Stimulated activated naive CD8-positive, alpha-beta T cell treated with anti-CD3 and anti-CD28 coated beads, Interleukin-15, amount 100 ng/mL, for 72 hours (primary cell): ENCODE data around the gene PALM.
"Not testable (repeated sequence)": the region's sequence is repeated elsewhere in the genome, so short reads cannot be mapped to it uniquely, and the experiment has no call there.

Source experiments
- ATAC-seq: fragments of 150-1000 bp; cut with Tn5 transposase; 2 replicates; pipeline ENCODE4 v1.10.0; 2021; ENCODE audit warnings: mild to moderate bottlenecking, moderate library complexity
- DNase-seq, 2 donors: peaks; one replicate each; pipeline ENCODE4 v3.0.0; 2021 to 2022
- H3K27ac Mint-ChIP-seq, 2 donors: one replicate each; pipeline ENCODE4 v1.8.0; 2022; ENCODE audit warnings: mild to moderate bottlenecking in 2 of 2, mixed read lengths in 2 of 2, moderate library complexity in 2 of 2
- H3K27me3 Mint-ChIP-seq: one replicate; pipeline ENCODE4 v1.8.0; 2022; ENCODE audit warnings: mixed read lengths
- H3K4me1 Mint-ChIP-seq: one replicate; pipeline ENCODE4 v1.8.0; 2022; ENCODE audit warnings: mild to moderate bottlenecking, mixed read lengths
- H3K4me3 Mint-ChIP-seq, 2 donors: one replicate each; pipeline ENCODE4 v1.8.0; 2022; ENCODE audit warnings: mild to moderate bottlenecking in 2 of 2, mixed read lengths in 2 of 2, moderate library complexity in 1 of 2
- H3K9me3 Mint-ChIP-seq, 2 donors: one replicate each; pipeline ENCODE4 v1.8.0; 2022; ENCODE audit warnings: mixed read lengths in 2 of 2

The PALM gene

GRCh38 chr19:718251-718951, 9.7 kb downstream of the PALM start:
- H3K4me3 Mint-ChIP-seq = no peak overlapping the region
- no peak for DNase-seq
- H3K27ac Mint-ChIP-seq = no peak overlapping the region
- ATAC-seq = no peak
- no peaks in the 10 kb centered on the region for H3K4me1 Mint-ChIP-seq
- H3K9me3 Mint-ChIP-seq = peaks cover 7 to 10% of the 10 kb centered on the region in 2 donors
- peaks cover 60% of the 10 kb centered on the region for H3K27me3 Mint-ChIP-seq

GRCh38 chr19:718991-719512, 10.3 kb downstream of the PALM start:
- no peaks in the 10 kb centered on the region for H3K4me1 Mint-ChIP-seq
- no peak for DNase-seq
- H3K4me3 Mint-ChIP-seq = no peak overlapping the region
- peaks cover 66% of the 10 kb centered on the region for H3K27me3 Mint-ChIP-seq
- peaks cover 7 to 10% of the 10 kb centered on the region in 2 donors for H3K9me3 Mint-ChIP-seq
- no peak overlapping the region for H3K27ac Mint-ChIP-seq
- ATAC-seq = no peak

GRCh38 chr19:719636-720344, 11.1 kb downstream of the PALM start:
- no peak overlapping the region for H3K4me3 Mint-ChIP-seq
- no peaks in the 10 kb centered on the region for H3K4me1 Mint-ChIP-seq
- no peak overlapping the region for H3K27ac Mint-ChIP-seq
- peaks cover 7 to 10% of the 10 kb centered on the region in 2 donors for H3K9me3 Mint-ChIP-seq
- H3K27me3 Mint-ChIP-seq = peaks cover 66% of the 10 kb centered on the region
- DNase-seq = no peak
- ATAC-seq = peak; percentile 18

GRCh38 chr19:720345-721160, 11.8 kb downstream of the PALM start:
- no peaks in the 10 kb centered on the region for H3K4me1 Mint-ChIP-seq
- DNase-seq (no peak), ATAC-seq (peak; percentile 48)
- H3K4me3 Mint-ChIP-seq = no peak overlapping the region
- peaks cover 60% of the 10 kb centered on the region for H3K27me3 Mint-ChIP-seq
- H3K9me3 Mint-ChIP-seq = peaks cover 4 to 5% of the 10 kb centered on the region in 2 donors
- no peak overlapping the region for H3K27ac Mint-ChIP-seq

GRCh38 chr19:722553-723101, 13.9 kb downstream of the PALM start:
- H3K9me3 Mint-ChIP-seq = no peaks in the 10 kb centered on the region
- peak; percentile 21 for ATAC-seq
- DNase-seq = no peak

GRCh38 chr19:723247-723646, 14.5 kb downstream of the PALM start:
- no peak overlapping the region for H3K27ac Mint-ChIP-seq
- no peaks in the 10 kb centered on the region for H3K9me3 Mint-ChIP-seq
- H3K27me3 Mint-ChIP-seq = peaks cover 56% of the 10 kb centered on the region
- ATAC-seq (no peak), DNase-seq (no peak)
- H3K4me1 Mint-ChIP-seq = no peaks in the 10 kb centered on the region
- no peak overlapping the region for H3K4me3 Mint-ChIP-seq

More at GRCh38 chr19:722553-723101, 13.9 kb downstream of the PALM start:
- Mint-ChIP-seq H3K27ac (no peak overlapping the region), H3K4me3 (no peak overlapping the region), H3K4me1 (no peaks in the 10 kb centered on the region), H3K27me3 (peaks cover 60% of the 10 kb centered on the region)

- H3K4me1 Mint-ChIP-seq = no peaks in the 10 kb centered on the region
These were observed 15.0 kb downstream of the PALM start for GRCh38 chr19:723714-724113.

GRCh38 chr19:725461-726089, 16.8 kb downstream of the PALM start:
- Mint-ChIP-seq H3K4me3 (no peak overlapping the region), H3K9me3 (no peaks in the 10 kb centered on the region), H3K4me1 (no peaks in the 10 kb centered on the region), H3K27me3 (peaks cover 39% of the 10 kb centered on the region), H3K27ac (no peak overlapping the region)
- ATAC-seq = no peak
- DNase-seq = no peak

More at GRCh38 chr19:723714-724113, 15.0 kb downstream of the PALM start:
- ATAC-seq (no peak), DNase-seq (no peak)
- Mint-ChIP-seq H3K27ac (no peak overlapping the region), H3K4me3 (no peak overlapping the region), H3K27me3 (peaks cover 52% of the 10 kb centered on the region), H3K9me3 (no peaks in the 10 kb centered on the region)

- H3K9me3 Mint-ChIP-seq = no peaks in the 10 kb centered on the region
- peaks cover under 1% of the 10 kb centered on the region for H3K4me1 Mint-ChIP-seq
These were observed 18.5 kb downstream of the PALM start for GRCh38 chr19:726993-727956.

GRCh38 chr19:728011-728410, 19.3 kb downstream of the PALM start:
- Mint-ChIP-seq H3K27me3 (peaks cover 24% of the 10 kb centered on the region), H3K4me3 (no peak overlapping the region), H3K9me3 (no peaks in the 10 kb centered on the region), H3K4me1 (peaks cover 8% of the 10 kb centered on the region), H3K27ac (no peak overlapping the region)
- DNase-seq = no peak
- ATAC-seq = no peak

More at GRCh38 chr19:726993-727956, 18.5 kb downstream of the PALM start:
- DNase-seq (no peak), ATAC-seq (no peak)
- Mint-ChIP-seq H3K27me3 (peaks cover 32% of the 10 kb centered on the region), H3K4me3 (no peak overlapping the region), H3K27ac (no peak overlapping the region)

GRCh38 chr19:729564-729963, 20.8 kb downstream of the PALM start:
- not testable (repeated sequence) for DNase-seq, H3K27ac Mint-ChIP-seq, H3K9me3 Mint-ChIP-seq, H3K4me3 Mint-ChIP-seq, ATAC-seq
- Mint-ChIP-seq H3K27me3 (peaks cover 15% of the 10 kb centered on the region), H3K4me1 (peaks cover 20% of the 10 kb centered on the region)

GRCh38 chr19:729965-730668, 21.4 kb downstream of the PALM start:
- H3K9me3 Mint-ChIP-seq = no peaks in the 10 kb centered on the region
- peaks cover 20% of the 10 kb centered on the region for H3K4me1 Mint-ChIP-seq
- ATAC-seq (no peak), DNase-seq (no peak)
- peak overlapping the region in 1 of 2 donors; percentile 19 for H3K27ac Mint-ChIP-seq
- H3K27me3 Mint-ChIP-seq = peaks cover 15% of the 10 kb centered on the region
- no peak overlapping the region for H3K4me3 Mint-ChIP-seq

- Mint-ChIP-seq H3K9me3 (no peaks in the 10 kb centered on the region), H3K27me3 (peaks cover 15% of the 10 kb centered on the region), H3K4me1 (peaks cover 20% of the 10 kb centered on the region), H3K27ac (no peak overlapping the region), H3K4me3 (no peak overlapping the region)
- no peak for ATAC-seq
- no peak for DNase-seq
These were observed 22.3 kb downstream of the PALM start for GRCh38 chr19:731000-731399.
